Stimulated activated CD4-positive, alpha-beta T cell treated with anti-CD3 and anti-CD28 coated beads, Interleukin-4, amount 100 ng/mL, for 1 hour (primary cell): ENCODE data around the gene ARL4A.
"Not testable (repeated sequence)": the region's sequence is repeated elsewhere in the genome, so short reads cannot be mapped to it uniquely, and the experiment has no call there.

Source experiments
- DNase-seq: peaks from one replicate; pipeline ENCODE4 v3.0.0-alpha.2; 2020

Gene ARL4A

GRCh38 chr7:12686891-12687717 lies at the start of gene ARL4A:
Gene ARL4A (plus strand): TSS chr7:12687633. CDS start chr7:12688255, 622 bp downstream.
- peak; percentile 82 for DNase-seq

- DNase-seq = no peak
These were observed 49.4 kb upstream of the ARL4A start for GRCh38 chr7:12637819-12638592.

DNA sequence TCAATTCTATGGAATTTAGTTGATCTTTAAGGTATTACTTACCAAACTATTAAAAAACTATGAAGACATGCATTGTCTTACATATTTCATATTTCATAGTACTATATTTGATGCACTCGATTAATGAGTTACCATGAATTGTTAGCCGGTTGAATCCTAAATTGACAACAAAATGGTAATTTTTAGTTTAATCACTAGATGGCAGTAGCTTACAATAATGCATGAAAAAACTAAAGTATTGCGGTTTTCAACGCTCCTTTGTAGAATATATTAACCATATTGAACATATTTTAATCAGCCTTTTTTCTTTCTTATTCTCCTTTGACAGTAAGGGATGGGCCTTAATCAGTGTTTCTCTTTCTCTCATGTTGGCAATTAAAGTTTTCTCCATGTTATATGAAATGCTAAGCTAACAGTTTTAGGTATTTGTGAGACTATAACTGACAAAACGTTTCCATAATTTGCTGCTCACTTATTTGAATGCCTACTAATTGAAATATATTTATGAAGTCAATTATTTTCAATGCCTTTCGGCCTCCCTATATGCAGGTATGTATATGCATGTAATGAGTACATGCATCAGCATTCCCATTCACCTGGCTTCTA lies 48.5 kb upstream of the ARL4A start:
- DNase-seq = no peak

- no peak for DNase-seq
These were observed 46.9 kb upstream of the ARL4A start for GRCh38 chr7:12640299-12641096.

- no peak for DNase-seq
These were observed 46.2 kb upstream of the ARL4A start for GRCh38 chr7:12641196-12641595.

DNA sequence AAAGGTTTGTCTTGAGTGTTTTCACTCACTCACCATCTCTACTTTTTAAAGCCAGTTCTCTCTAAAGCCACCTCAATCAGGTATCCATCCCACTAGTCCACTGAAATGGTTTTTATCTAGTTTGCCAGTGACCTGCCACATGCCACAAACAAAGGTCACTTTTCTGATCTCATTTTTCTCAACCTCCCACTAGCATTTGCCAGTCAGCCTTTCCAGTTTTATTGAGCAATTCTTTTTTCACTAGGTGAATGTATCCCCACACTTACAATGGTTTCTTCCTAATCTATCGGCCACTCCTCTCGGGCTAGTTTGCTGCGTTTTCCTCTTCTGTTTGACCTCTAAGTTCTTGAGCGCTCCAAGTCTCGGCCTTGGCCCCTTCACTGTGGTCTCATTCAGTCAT lies 44.9 kb upstream of the ARL4A start:
- DNase-seq = no peak

GRCh38 chr7:12643001-12643643 lies 44.3 kb upstream of the ARL4A start:
- no peak for DNase-seq

DNA sequence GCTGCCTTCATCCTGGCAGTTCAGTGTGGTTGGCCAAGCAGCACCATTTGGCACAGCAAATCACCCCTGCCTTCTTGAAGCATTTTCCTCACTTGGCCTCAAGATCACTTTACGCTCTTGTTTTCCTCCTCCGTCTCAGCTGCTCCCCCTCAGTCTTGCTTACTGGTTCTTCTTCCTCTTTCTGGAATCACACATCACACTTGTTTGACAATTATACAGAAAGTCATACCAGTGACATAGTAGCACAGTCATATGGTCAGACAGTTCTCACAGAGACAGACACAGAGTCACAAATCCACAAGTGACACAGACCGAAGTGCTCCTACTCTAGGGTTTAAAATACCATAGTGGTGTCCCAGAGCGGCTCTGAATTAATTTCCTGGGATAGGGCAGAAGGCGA lies 43.8 kb upstream of the ARL4A start:
- no peak for DNase-seq

DNA sequence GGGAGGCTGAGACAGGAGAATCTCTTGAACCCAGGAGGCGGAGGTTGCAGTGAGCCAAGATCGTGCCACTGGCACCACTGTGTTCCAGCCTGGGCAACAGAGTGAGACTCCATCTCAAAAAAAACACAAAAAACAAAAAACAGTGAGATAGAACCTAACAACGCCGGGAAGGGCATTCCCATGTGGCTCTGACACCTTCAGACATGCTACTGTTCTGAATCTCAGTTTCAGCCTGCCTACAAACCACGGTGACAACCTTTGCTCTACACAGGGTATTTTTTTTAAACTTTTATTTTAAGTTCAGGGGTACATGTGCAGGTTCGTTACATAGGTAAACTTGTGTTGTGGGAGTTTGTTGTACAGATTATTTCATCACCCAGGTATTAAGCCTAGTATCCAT lies 42.2 kb upstream of the ARL4A start:
- not testable (repeated sequence) for DNase-seq

- no peak for DNase-seq
These were observed 41.3 kb upstream of the ARL4A start for GRCh38 chr7:12646139-12646538.

DNA sequence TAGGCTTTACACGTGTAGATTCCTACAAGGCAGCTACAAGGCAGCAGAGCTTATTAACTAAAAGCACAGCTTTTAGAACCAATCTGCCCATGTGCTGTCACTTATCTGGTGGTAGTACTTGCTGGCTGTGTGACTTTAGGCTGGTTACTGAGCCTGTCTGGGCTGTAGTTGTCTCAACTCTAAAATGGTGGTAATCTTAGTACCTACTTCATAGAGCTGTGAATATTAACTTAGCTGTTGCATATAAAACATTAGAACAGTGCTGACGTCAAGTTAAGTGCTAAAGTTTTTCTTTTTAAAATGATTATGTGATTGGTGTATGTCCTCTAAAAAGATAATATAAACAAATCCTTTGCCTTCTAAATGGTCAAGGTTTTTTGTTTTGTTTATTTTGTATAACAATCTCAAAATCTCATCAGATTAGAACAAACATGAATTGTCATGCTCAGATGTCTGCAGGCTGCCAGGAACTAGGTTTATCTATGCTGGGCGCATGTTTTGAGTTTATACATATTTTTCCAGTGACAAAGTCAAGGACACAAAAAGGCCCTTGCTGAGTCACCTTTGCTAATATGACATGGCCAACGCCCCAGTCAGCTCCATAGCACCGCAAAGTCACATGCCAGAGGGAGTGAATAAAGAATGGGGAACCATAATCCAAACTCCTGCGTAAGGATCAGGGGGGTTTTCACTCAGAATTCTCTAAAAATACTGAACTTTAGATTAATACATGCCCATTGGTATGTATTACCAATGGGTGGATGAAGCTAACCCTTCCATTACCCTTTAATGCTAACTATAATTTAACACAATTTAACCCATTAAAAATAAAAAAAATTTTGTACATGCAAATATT lies 39.8 kb upstream of the ARL4A start:
- DNase-seq = no peak

DNA sequence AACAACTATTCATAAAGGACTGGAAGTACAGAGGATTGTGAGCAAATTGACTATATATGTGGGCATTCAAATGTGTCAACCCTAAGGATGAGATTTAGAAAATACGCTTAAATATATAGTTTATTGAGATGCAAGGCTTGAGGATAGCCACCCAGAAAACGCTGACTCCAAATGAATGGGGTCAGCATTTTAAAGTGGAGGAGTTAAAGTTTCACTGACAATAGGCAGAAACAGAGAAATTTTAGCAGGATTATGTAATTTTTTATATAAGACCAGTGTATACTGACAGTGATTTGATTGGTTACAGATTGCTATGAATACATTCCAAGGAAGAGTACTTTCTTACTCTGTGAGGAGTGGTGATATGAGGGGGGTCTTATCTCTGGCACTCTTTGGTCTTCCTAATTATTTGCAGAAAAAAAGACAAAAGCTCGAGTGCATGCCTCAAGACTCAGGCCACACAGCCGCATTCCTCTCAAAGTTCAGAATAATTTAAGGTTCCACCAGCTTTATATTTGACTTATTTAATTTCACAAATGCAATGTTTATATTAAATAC lies 38.6 kb upstream of the ARL4A start:
- no peak for DNase-seq

- no peak for DNase-seq
These were observed 38.1 kb upstream of the ARL4A start for GRCh38 chr7:12649348-12649747.

GRCh38 chr7:12650080-12650479 lies 37.4 kb upstream of the ARL4A start:
- DNase-seq = no peak

- no peak for DNase-seq
These were observed 34.3 kb upstream of the ARL4A start for GRCh38 chr7:12653110-12653509.

GRCh38 chr7:12653518-12653917 lies 33.9 kb upstream of the ARL4A start:
- DNase-seq = no peak

GRCh38 chr7:12655161-12655560 lies 32.3 kb upstream of the ARL4A start:
- no peak for DNase-seq

DNA sequence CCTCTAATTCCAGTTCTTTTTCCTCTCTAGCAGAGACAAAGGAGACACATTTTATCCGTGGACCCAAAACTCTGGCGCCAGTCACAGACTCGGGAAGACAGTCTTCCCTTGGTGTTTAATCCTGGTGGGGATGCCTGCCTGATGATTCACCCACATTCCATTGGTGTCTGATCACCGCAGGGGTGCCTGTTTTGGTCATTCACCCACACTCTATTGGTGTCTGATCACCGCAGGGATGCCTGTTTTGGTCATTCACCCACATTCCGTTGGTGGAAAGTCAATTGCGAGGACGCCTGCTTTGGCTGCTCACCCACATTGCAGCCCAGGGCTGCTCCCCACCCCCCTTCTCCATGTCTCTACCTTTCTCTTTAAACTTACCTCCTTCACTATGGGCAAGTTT lies 27.0 kb upstream of the ARL4A start:
- DNase-seq = not testable (repeated sequence)

GRCh38 chr7:12660986-12661385 lies 26.4 kb upstream of the ARL4A start:
- DNase-seq = not testable (repeated sequence)

DNA sequence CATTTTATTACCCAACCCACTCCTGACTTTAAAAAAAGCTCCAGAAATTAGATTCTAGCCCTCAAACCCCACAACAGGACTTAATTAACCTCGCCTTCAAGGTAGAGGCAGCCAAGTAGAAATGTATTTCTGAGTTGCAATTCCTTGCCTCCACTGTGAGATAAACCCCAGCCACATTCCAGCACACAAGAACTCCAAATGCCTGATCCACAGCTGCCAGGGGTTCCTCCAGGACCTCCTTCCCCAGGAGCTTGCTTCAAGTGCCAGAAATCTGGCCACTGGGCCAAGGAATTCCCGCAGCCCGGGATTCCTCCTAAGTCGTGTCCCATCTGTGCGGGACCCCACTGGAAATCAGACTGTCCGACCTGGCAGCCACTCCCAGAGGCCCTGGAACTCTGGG lies 25.9 kb upstream of the ARL4A start:
- DNase-seq = no peak
